ENCODE measurements around the gene MMP28.
"Not testable (repeated sequence)": the region's sequence is repeated elsewhere in the genome, so short reads cannot be mapped to it uniquely, and the experiment has no call there.

The MMP28 gene

GRCh38 chr17:35752945-35753764 is 42.3 kb downstream of the MMP28 start, which contains the start of gene GAS2L2:
Gene GAS2L2 (minus strand): TSS chr17:35753239. CDS start chr17:35752850, 389 bp downstream.
- ATAC-seq (replicated peaks; ENCODE audit: extremely low read depth, poor library complexity, severe bottlenecking) (no peak), DNase-seq (ENCODE audit: low spot score in 2 of 2) (no peak)
- Mint-ChIP-seq H3K36me3 (ENCODE audit: insufficient read depth) (no peaks in the 10 kb centered on the region), H3K27ac (ENCODE audit: low read depth) (no peak within 1 kb of the TSS), H3K9me3 (no peaks in the 10 kb centered on the region), H3K4me3 (no peak within 1 kb of the TSS), H3K27me3 (peaks cover 54% of the 10 kb centered on the region), H3K4me1 (peaks cover 16% of the 10 kb centered on the region)

GRCh38 chr17:35752471-35752870 is 43.0 kb downstream of the MMP28 start:
- DNase-seq (ENCODE audit: low spot score in 2 of 2) (no peak), ATAC-seq (replicated peaks; ENCODE audit: extremely low read depth, poor library complexity, severe bottlenecking) (no peak)
- no peak overlapping the region for H3K4me3 Mint-ChIP-seq
- no peaks in the 10 kb centered on the region for H3K9me3 Mint-ChIP-seq
- H3K4me1 Mint-ChIP-seq: peaks cover 16% of the 10 kb centered on the region
- H3K27ac Mint-ChIP-seq (ENCODE audit: low read depth): no peak overlapping the region
- H3K36me3 Mint-ChIP-seq (ENCODE audit: insufficient read depth): no peaks in the 10 kb centered on the region
- peaks cover 54% of the 10 kb centered on the region for H3K27me3 Mint-ChIP-seq

- H3K9me3 Mint-ChIP-seq; DNase-seq (ENCODE audit: low spot score in 2 of 2); H3K27ac Mint-ChIP-seq (ENCODE audit: low read depth); H3K4me3 Mint-ChIP-seq; H3K36me3 Mint-ChIP-seq (ENCODE audit: insufficient read depth); ATAC-seq (replicated peaks; ENCODE audit: extremely low read depth, poor library complexity, severe bottlenecking): not testable (repeated sequence)
- Mint-ChIP-seq H3K27me3 (peaks cover 54% of the 10 kb centered on the region), H3K4me1 (peaks cover 16% of the 10 kb centered on the region)
Observed at GRCh38 chr17:35751541-35751940, 43.9 kb downstream of the MMP28 start.

GRCh38 chr17:35750526-35751395 is 44.7 kb downstream of the MMP28 start:
- Mint-ChIP-seq H3K4me1 (peaks cover 16% of the 10 kb centered on the region), H3K27ac (ENCODE audit: low read depth) (no peak overlapping the region), H3K9me3 (no peaks in the 10 kb centered on the region), H3K4me3 (no peak overlapping the region), H3K27me3 (peaks cover 54% of the 10 kb centered on the region), H3K36me3 (ENCODE audit: insufficient read depth) (no peaks in the 10 kb centered on the region)
- DNase-seq (ENCODE audit: low spot score in 2 of 2) (no peak), ATAC-seq (replicated peaks; ENCODE audit: extremely low read depth, poor library complexity, severe bottlenecking) (no peak)

GRCh38 chr17:35749560-35750412 is 45.7 kb downstream of the MMP28 start:
- H3K36me3 Mint-ChIP-seq (ENCODE audit: insufficient read depth): no peaks in the 10 kb centered on the region
- H3K4me1 Mint-ChIP-seq: peaks cover 16% of the 10 kb centered on the region
- H3K9me3 Mint-ChIP-seq: no peaks in the 10 kb centered on the region
- H3K4me3 Mint-ChIP-seq: no peak overlapping the region
- H3K27me3 Mint-ChIP-seq: peaks cover 54% of the 10 kb centered on the region
- DNase-seq (ENCODE audit: low spot score in 2 of 2) (no peak), ATAC-seq (replicated peaks; ENCODE audit: extremely low read depth, poor library complexity, severe bottlenecking) (no peak)
- no peak overlapping the region for H3K27ac Mint-ChIP-seq (ENCODE audit: low read depth)

GRCh38 chr17:35748979-35749378 is 46.5 kb downstream of the MMP28 start:
- ATAC-seq (replicated peaks; ENCODE audit: extremely low read depth, poor library complexity, severe bottlenecking) (no peak), DNase-seq (ENCODE audit: low spot score in 2 of 2) (no peak)
- no peak overlapping the region for H3K27ac Mint-ChIP-seq (ENCODE audit: low read depth)

GRCh38 chr17:35748341-35748841 is 47.0 kb downstream of the MMP28 start:
- H3K27me3 Mint-ChIP-seq: peaks cover 63% of the 10 kb centered on the region
- H3K27ac Mint-ChIP-seq (ENCODE audit: low read depth): no peak overlapping the region
- H3K36me3 Mint-ChIP-seq (ENCODE audit: insufficient read depth): no peaks in the 10 kb centered on the region

More at GRCh38 chr17:35748979-35749378, 46.5 kb downstream of the MMP28 start:
- H3K36me3 Mint-ChIP-seq (ENCODE audit: insufficient read depth): no peaks in the 10 kb centered on the region
- H3K9me3 Mint-ChIP-seq: no peaks in the 10 kb centered on the region
- H3K27me3 Mint-ChIP-seq: peaks cover 58% of the 10 kb centered on the region
- H3K4me3 Mint-ChIP-seq: no peak overlapping the region
- H3K4me1 Mint-ChIP-seq: peaks cover 16% of the 10 kb centered on the region

GRCh38 chr17:35747540-35748017 is 47.9 kb downstream of the MMP28 start:
- Mint-ChIP-seq H3K27me3 (peaks cover 63% of the 10 kb centered on the region), H3K4me1 (peaks cover 16% of the 10 kb centered on the region), H3K4me3 (no peak overlapping the region), H3K9me3 (no peaks in the 10 kb centered on the region), H3K36me3 (ENCODE audit: insufficient read depth) (no peaks in the 10 kb centered on the region), H3K27ac (ENCODE audit: low read depth) (no peak overlapping the region)
- ATAC-seq (replicated peaks; ENCODE audit: extremely low read depth, poor library complexity, severe bottlenecking) (peak; percentile 86), DNase-seq (ENCODE audit: low spot score in 2 of 2) (peak; percentile 60 to 69)

More at GRCh38 chr17:35748341-35748841, 47.0 kb downstream of the MMP28 start:
- no peaks in the 10 kb centered on the region for H3K9me3 Mint-ChIP-seq
- ATAC-seq (replicated peaks; ENCODE audit: extremely low read depth, poor library complexity, severe bottlenecking): no peak
- no peak for DNase-seq (ENCODE audit: low spot score in 2 of 2)
- peaks cover 16% of the 10 kb centered on the region for H3K4me1 Mint-ChIP-seq
- no peak overlapping the region for H3K4me3 Mint-ChIP-seq

- Mint-ChIP-seq H3K4me3 (no peak overlapping the region), H3K27ac (ENCODE audit: low read depth) (no peak overlapping the region), H3K36me3 (ENCODE audit: insufficient read depth) (no peaks in the 10 kb centered on the region), H3K4me1 (peaks cover 20% of the 10 kb centered on the region), H3K27me3 (peaks cover 60% of the 10 kb centered on the region), H3K9me3 (no peaks in the 10 kb centered on the region)
- no peak for ATAC-seq (replicated peaks; ENCODE audit: extremely low read depth, poor library complexity, severe bottlenecking)
- DNase-seq (ENCODE audit: low spot score in 2 of 2): no peak
Observed at GRCh38 chr17:35745749-35746320, 49.6 kb downstream of the MMP28 start.

- Mint-ChIP-seq H3K4me3 (no peak overlapping the region), H3K9me3 (no peaks in the 10 kb centered on the region), H3K27ac (ENCODE audit: low read depth) (no peak overlapping the region), H3K36me3 (ENCODE audit: insufficient read depth) (no peaks in the 10 kb centered on the region), H3K4me1 (peaks cover 15% of the 10 kb centered on the region), H3K27me3 (peaks cover 58% of the 10 kb centered on the region)
- no peak for DNase-seq (ENCODE audit: low spot score in 2 of 2)
- ATAC-seq (replicated peaks; ENCODE audit: extremely low read depth, poor library complexity, severe bottlenecking): no peak
Observed at GRCh38 chr17:35745246-35745645, 50.2 kb downstream of the MMP28 start.

- Mint-ChIP-seq H3K36me3 (ENCODE audit: insufficient read depth) (no peaks in the 10 kb centered on the region), H3K4me3 (no peak overlapping the region), H3K27me3 (peaks cover 58% of the 10 kb centered on the region), H3K4me1 (peaks cover 10% of the 10 kb centered on the region), H3K9me3 (no peaks in the 10 kb centered on the region), H3K27ac (ENCODE audit: low read depth) (no peak overlapping the region)
- DNase-seq (ENCODE audit: low spot score in 2 of 2): no peak
- ATAC-seq (replicated peaks; ENCODE audit: extremely low read depth, poor library complexity, severe bottlenecking): no peak
Observed at GRCh38 chr17:35744830-35745229, 50.6 kb downstream of the MMP28 start.
